ENCODE data around the gene NCEH1. TPM values are rescaled to one million over a fixed set of nuclear protein-coding genes. Genes with fewer than 3 reads are reported as not detected.
"Not testable (repeated sequence)": the region's sequence is repeated elsewhere in the genome, so short reads cannot be mapped to it uniquely, and the experiment has no call there.

Gene NCEH1
- 10 to 100 TPM in 1 of 2 donors, 1 to 10 TPM in 1; 2.9 to 32.3 TPM for total RNA-seq
- 1 to 10 TPM; 1.1 to 2.0 TPM for polyA plus RNA-seq

- Histone ChIP-seq H3K36me3 (ENCODE audit: control insufficient read depth in 4 of 4, insufficient read depth in 3 of 4, low read depth in 1 of 4, low read length in 3 of 4) (peaks cover 0 to 1% (median 0%) of the 10 kb centered on the region in 4 donors), H3K27ac (ENCODE audit: low read depth in 1 of 2, low read length in 2 of 2) (peak within 1 kb of the TSS; percentile 72 to 80), H3K27me3 (ENCODE audit: control insufficient read depth in 4 of 4, insufficient read depth in 4 of 4, low read length in 3 of 4) (no peaks in the 10 kb centered on the region), H3K4me1 (ENCODE audit: control insufficient read depth in 4 of 4, insufficient read depth in 4 of 4, low read length in 3 of 4) (peaks cover 0 to 19% (median 9%) of the 10 kb centered on the region in 4 donors), H3K4me3 (ENCODE audit: low read depth in 1 of 3, low read length in 3 of 3) (peak within 1 kb of the TSS; percentile 77 to 92 (median 92)), H3K9me3 (ENCODE audit: control insufficient read depth in 4 of 4, low read length in 3 of 4) (no peaks in the 10 kb centered on the region), H3K9ac (ENCODE audit: low read depth in 1 of 2, low read length in 2 of 2) (peak within 1 kb of the TSS; percentile 64 to 73)
- under 1% methylated on average over 41 of the region's 41 CpGs for WGBS
- no peak for TF ChIP-seq NR2F2 (IDR thresholded peaks at IDR 0.05)
- no peak for TF ChIP-seq HNF4G (IDR thresholded peaks at IDR 0.05)
- TF ChIP-seq FOXA2 (IDR thresholded peaks at IDR 0.05): peak; percentile 6
- peak; percentile 57 to 73 for TF ChIP-seq RXRA (IDR thresholded peaks at IDR 0.05)
- peak in 1 of 2 donors; percentile 47 for TF ChIP-seq HNF4A (conservative IDR thresholded peaks at IDR 0.05)
- TF ChIP-seq ZBTB33 (IDR thresholded peaks at IDR 0.05): peak; percentile 48
- TF ChIP-seq GABPA (IDR thresholded peaks at IDR 0.05 in 1 of 2, conservative IDR thresholded peaks at IDR 0.05 in 1 of 2): peak in 1 of 2 donors; percentile 84
- TF ChIP-seq MAX (IDR thresholded peaks at IDR 0.05): peak; percentile 90
- TF ChIP-seq EGR1 (IDR thresholded peaks at IDR 0.05; ENCODE audit: low read depth in 2 of 2): peak in 1 of 2 donors; percentile 59
- peak; percentile 87 for TF ChIP-seq REST (IDR thresholded peaks at IDR 0.05)
- TF ChIP-seq TAF1 (conservative IDR thresholded peaks at IDR 0.05): peak; percentile 92
- TF ChIP-seq ATF3 (IDR thresholded peaks at IDR 0.05): no peak
- TF ChIP-seq FOXA1 (IDR thresholded peaks at IDR 0.05): no peak
- TF ChIP-seq RAD21 (IDR thresholded peaks at IDR 0.05): peak; percentile 84 to 90
- TF ChIP-seq SP1 (IDR thresholded peaks at IDR 0.05): peak; percentile 71
- TF ChIP-seq YY1 (IDR thresholded peaks at IDR 0.05): peak; percentile 93
- peak; percentile 88 for TF ChIP-seq CTCF (IDR thresholded peaks at IDR 0.05; ENCODE audit: low read depth, low read length, missing input control)
- peak; percentile 55 to 76 for TF ChIP-seq JUND (IDR thresholded peaks at IDR 0.05)
- peak; percentile 87 for DNase-seq (ENCODE audit: low spot score)
Observed at GRCh38 chr3:172710664-172711453, at the start of gene NCEH1. Gene NCEH1, minus strand, starts transcription at chr3:172711067. Its CDS starts 83 bp downstream, at chr3:172710984.

GRCh38 chr3:172760416-172760815 lies 49.5 kb upstream of the NCEH1 start:
- not testable (repeated sequence) for DNase-seq (ENCODE audit: low spot score); H3K36me3 ChIP-seq (ENCODE audit: control insufficient read depth in 4 of 4, insufficient read depth in 3 of 4, low read depth in 1 of 4, low read length in 3 of 4); H3K27me3 ChIP-seq (ENCODE audit: control insufficient read depth in 4 of 4, insufficient read depth in 4 of 4, low read length in 3 of 4); H3K27ac ChIP-seq (ENCODE audit: low read depth in 1 of 2, low read length in 2 of 2); H3K4me1 ChIP-seq (ENCODE audit: control insufficient read depth in 4 of 4, insufficient read depth in 4 of 4, low read length in 3 of 4); H3K9ac ChIP-seq (ENCODE audit: low read depth in 1 of 2, low read length in 2 of 2); H3K9me3 ChIP-seq (ENCODE audit: control insufficient read depth in 4 of 4, low read length in 3 of 4); H3K4me3 ChIP-seq (ENCODE audit: low read depth in 1 of 3, low read length in 3 of 3)
- WGBS: 99% methylated on average over 6 of the region's 6 CpGs

Measured in liver (tissue), 9 donors.